Endothelial cell of umbilical vein (primary cell): ENCODE measurements around the gene MTF2. TPM values are rescaled to one million over a fixed set of nuclear protein-coding genes. Genes with fewer than 3 reads are reported as not detected.

ENCODE experiments used
- BruUV-seq: library from RNA; stranded (reverse); fragments of 400-500 nt; replicated peaks from 2 replicates; lab custom pipeline; 2021; lab: Mats Ljungman, UMichigan
- CTCF ChIA-PET: fragments of 300-600, 350-600 bp; sonication (Branson Sonifier 250); formaldehyde crosslinking; loops from one replicate; lab custom pipeline; 2021; ENCODE audit warnings: antibody characterized with exemption, inconsistent platforms; lab: Charles Lee
- POLR2A ChIA-PET: fragments of 300-600, 350-600 bp; sonication (Branson Sonifier 250); formaldehyde crosslinking; loops from one replicate; lab custom pipeline; 2021; ENCODE audit warnings: antibody characterized with exemption, inconsistent platforms; lab: Charles Lee
- DNase-seq: peaks from one replicate; pipeline ENCODE4 v3.0.0-alpha.2; 2011; ENCODE audit warnings: low read depth, low spot score
- FAIRE-seq: peaks from 2 replicates; lab custom pipeline; 2011; peaks lifted over from hg19 to GRCh38; lab: Jason Lieb, UNC
- H2AFZ ChIP-seq: 2 replicates; pipeline ENCODE4 v1.6.0; 2012; ENCODE audit warnings: low read depth, low read length, control low read depth, inconsistent platforms
- H3K27ac ChIP-seq: 2 replicates; pipeline ENCODE4 v1.5.1; 2011; ENCODE audit warnings: low read depth, mild to moderate bottlenecking, control low read depth, low read length, moderate library complexity; ENCODE audit not compliant: insufficient read depth
- H3K27me3 ChIP-seq, 2 experiments: 2 replicates each; pipeline versions ENCODE4 v1.6.0 to v1.6.1; 2011; ENCODE audit warnings: low read length in 2 of 2, mixed read lengths in 1 of 2; ENCODE audit not compliant: control insufficient read depth in 2 of 2, insufficient read depth in 2 of 2
- H3K36me3 ChIP-seq, 2 experiments: 2 replicates in 1 of 2; 3 replicates in 1 of 2; pipeline ENCODE4 v1.5.1; 2011; ENCODE audit warnings: low read length in 2 of 2, mild to moderate bottlenecking in 1 of 2, moderate library complexity in 1 of 2; ENCODE audit not compliant: control insufficient read depth in 2 of 2, insufficient read depth in 2 of 2; ENCODE audit errors: extremely low read depth in 1 of 2
- H3K4me1 ChIP-seq: 3 replicates; pipeline ENCODE4 v1.5.1; 2011; ENCODE audit warnings: mild to moderate bottlenecking, low read length; ENCODE audit not compliant: control insufficient read depth, insufficient read depth; ENCODE audit errors: extremely low read depth
- H3K4me2 ChIP-seq: 2 replicates; pipeline ENCODE4 v1.6.1; 2011; ENCODE audit warnings: low read length, control low read depth, mixed read lengths; ENCODE audit not compliant: insufficient read depth
- H3K4me3 ChIP-seq, 3 experiments: fragments of 200-600 bp in 1 of 3; sonication (generic), shearing (Covaris generic) in 1 of 3; replicated peaks in 1 of 3; 2 replicates each; pipeline ENCODE4 v1.5.1; 2011 to 2016; ENCODE audit warnings: control low read depth in 3 of 3, low read length in 3 of 3, mild to moderate bottlenecking in 2 of 3, inconsistent platforms in 1 of 3, low read depth in 1 of 3, moderate library complexity in 1 of 3; ENCODE audit not compliant: insufficient read depth in 1 of 3
- H3K79me2 ChIP-seq: 2 replicates; pipeline ENCODE4 v1.6.0; 2012; ENCODE audit warnings: low read length, inconsistent platforms; ENCODE audit not compliant: control insufficient read depth, insufficient read depth
- H3K9ac ChIP-seq: replicated peaks from 2 replicates; pipeline ENCODE3; 2011; ENCODE audit warnings: low read length, control low read depth; ENCODE audit not compliant: insufficient read depth; ENCODE audit errors: extremely low read depth
- H3K9me1 ChIP-seq: replicated peaks from 3 replicates; pipeline ENCODE4 v1.6.0; 2011; ENCODE audit warnings: mild to moderate bottlenecking, low read length; ENCODE audit not compliant: control insufficient read depth, insufficient read depth; ENCODE audit errors: extremely low read depth
- H3K9me3 ChIP-seq: replicated peaks from 2 replicates; pipeline ENCODE4 v1.5.1; 2012; ENCODE audit warnings: low read length, inconsistent platforms; ENCODE audit not compliant: control insufficient read depth, insufficient read depth
- H4K20me1 ChIP-seq: replicated peaks from 2 replicates; pipeline ENCODE3; 2011; ENCODE audit warnings: mild to moderate bottlenecking, low read length; ENCODE audit not compliant: control insufficient read depth, insufficient read depth; ENCODE audit errors: extremely low read depth
- CTCF ChIP-seq, 2 donors: IDR thresholded peaks; 1 replicate in 1 of 2; 2 replicates in 1 of 2; pipeline ENCODE4 v1.5.1; 2011; ENCODE audit warnings: low read length in 2 of 2, mild to moderate bottlenecking in 2 of 2, moderate library complexity in 2 of 2, control low read depth in 1 of 2, inconsistent platforms in 1 of 2, low read depth in 1 of 2; ENCODE audit not compliant: insufficient read depth in 1 of 2; ENCODE audit errors: extremely low read depth in 1 of 2
- EZH2 ChIP-seq: IDR thresholded peaks from 2 replicates; pipeline ENCODE4 v1.6.1; 2012; ENCODE audit warnings: borderline replicate concordance, low read depth, mild to moderate bottlenecking, moderate library complexity, low read length, inconsistent platforms; ENCODE audit not compliant: severe bottlenecking
- FOS ChIP-seq: IDR thresholded peaks from 2 replicates; pipeline ENCODE4 v1.6.1; 2011; ENCODE audit warnings: mild to moderate bottlenecking, low read length, moderate library complexity, borderline replicate concordance; ENCODE audit not compliant: insufficient read depth
- GATA2 ChIP-seq: IDR thresholded peaks from 2 replicates; pipeline ENCODE4 v1.7.0; 2011; ENCODE audit warnings: low read depth, mild to moderate bottlenecking, moderate library complexity, mixed read lengths, low read length; ENCODE audit not compliant: insufficient read length, insufficient read depth
- JUN ChIP-seq: IDR thresholded peaks from 2 replicates; pipeline ENCODE4 v1.6.1; 2011; ENCODE audit warnings: borderline replicate concordance, low read depth; ENCODE audit not compliant: insufficient read length, insufficient read depth
- MAX ChIP-seq: IDR thresholded peaks from 2 replicates; pipeline ENCODE4 v1.6.1; 2011; ENCODE audit not compliant: insufficient read depth, insufficient read length
- MYC ChIP-seq: IDR thresholded peaks from one replicate; pipeline ENCODE4 v1.6.1; 2011; ENCODE audit warnings: mild to moderate bottlenecking, low read depth, low read length
- POLR2A ChIP-seq: IDR thresholded peaks from 2 replicates; pipeline ENCODE4 v1.6.1; 2012; ENCODE audit warnings: low read depth, mild to moderate bottlenecking, control low read depth, low read length
- POLR2AphosphoS5 ChIP-seq: IDR thresholded peaks from 2 replicates; pipeline ENCODE4 v1.6.1; 2012; ENCODE audit warnings: low read depth, mild to moderate bottlenecking, control low read depth, low read length, moderate library complexity; ENCODE audit not compliant: insufficient read depth
- dilution Hi-C: fragments of 300-500 bp; cut with MboI; formaldehyde crosslinking; loops from one replicate; pipeline ENCODE4 v1.15.0; 2019; ENCODE audit warnings: low sequenced_read_pairs; ENCODE audit not compliant: extremely low pct_ligation_motif_present
- intact Hi-C: fragments of 100-400 bp; cut with micrococcal nuclease; formaldehyde crosslinking; loops from one replicate; pipeline ENCODE4 v1.10.0; 2022
- polyA plus RNA-seq, 4 experiments: library from polyadenylated mRNA; depleted of rRNA in 3 of 4; stranded (reverse) in 3 of 4; unstranded in 1 of 4; fragments of >200 nt; gene quantifications; 2 replicates each; pipeline versions ENCODE4 v1.2.1 to v1.2.3, GENCODE V29; 2011 to 2012; ENCODE audit warnings: missing spikeins in 1 of 4
- total RNA-seq: library from RNA; stranded (reverse); gene quantifications from 2 replicates; pipeline ENCODE4 v1.2.3, GENCODE V29; 2021

The MTF2 gene
- total and polyA plus RNA-seq, 2 donors (not counting 3 experiments of a cell fraction or from before 2014, with no cell fraction given): 20.1 to 40.5 TPM

- Histone ChIP-seq H3K4me2 (no peak overlapping the region), H3K9me1 (no peaks in the 10 kb centered on the region), H3K4me1 (no peaks in the 10 kb centered on the region), H2AFZ (no peak overlapping the region), H3K27me3 (no peaks in the 10 kb centered on the region), H3K4me3 (no peak overlapping the region), H4K20me1 (peaks cover 7% of the 10 kb centered on the region), H3K36me3 (peaks cover 0 to 1% of the 10 kb centered on the region in 2 experiments), H3K27ac (no peak overlapping the region), H3K9ac (no peak overlapping the region), H3K9me3 (no peaks in the 10 kb centered on the region), H3K79me2 (peaks cover 66% of the 10 kb centered on the region)
- TF ChIP-seq FOS (no peak), EZH2 (no peak), POLR2AphosphoS5 (no peak), POLR2A (no peak), JUN (no peak), CTCF (IDR thresholded peaks at IDR 0.05; ENCODE audit: extremely low read depth in 1 of 2, insufficient read depth in 1 of 2, low read depth in 1 of 2, low read length in 2 of 2) (no peak), MYC (no peak), GATA2 (no peak), MAX (no peak)
- BruUV-seq: no TSS peak
- POLR2A ChIA-PET: no interaction called here
- no peak for DNase-seq
- CTCF ChIA-PET: interaction anchor here (1.0 kb wide), 1 partner anchor 46 kb away, joined by 3 read pairs; no protein-coding TSS in a partner anchor
- no peak for FAIRE-seq
- intact Hi-C loops: no loop called here
- dilution Hi-C loops: no loop called here
These were observed 32.5 kb downstream of the MTF2 start for GRCh38 chr1:93111561-93111960.
